ENCODE results near the gene TRIO.

The TRIO gene

GRCh38 chr5:14504332-14504727 lies 361.2 kb downstream of the TRIO start:
- H3K4me3 ChIP-seq (ENCODE audit: low read depth, low read length): no peak overlapping the region
- H3K27me3 ChIP-seq (replicated peaks): no peaks in the 10 kb centered on the region
- DNase-seq: no peak
- no peak overlapping the region for H3K27ac ChIP-seq
- H3K36me3 ChIP-seq (replicated peaks): peaks cover 84% of the 10 kb centered on the region
- TF ChIP-seq, protein P1, sequence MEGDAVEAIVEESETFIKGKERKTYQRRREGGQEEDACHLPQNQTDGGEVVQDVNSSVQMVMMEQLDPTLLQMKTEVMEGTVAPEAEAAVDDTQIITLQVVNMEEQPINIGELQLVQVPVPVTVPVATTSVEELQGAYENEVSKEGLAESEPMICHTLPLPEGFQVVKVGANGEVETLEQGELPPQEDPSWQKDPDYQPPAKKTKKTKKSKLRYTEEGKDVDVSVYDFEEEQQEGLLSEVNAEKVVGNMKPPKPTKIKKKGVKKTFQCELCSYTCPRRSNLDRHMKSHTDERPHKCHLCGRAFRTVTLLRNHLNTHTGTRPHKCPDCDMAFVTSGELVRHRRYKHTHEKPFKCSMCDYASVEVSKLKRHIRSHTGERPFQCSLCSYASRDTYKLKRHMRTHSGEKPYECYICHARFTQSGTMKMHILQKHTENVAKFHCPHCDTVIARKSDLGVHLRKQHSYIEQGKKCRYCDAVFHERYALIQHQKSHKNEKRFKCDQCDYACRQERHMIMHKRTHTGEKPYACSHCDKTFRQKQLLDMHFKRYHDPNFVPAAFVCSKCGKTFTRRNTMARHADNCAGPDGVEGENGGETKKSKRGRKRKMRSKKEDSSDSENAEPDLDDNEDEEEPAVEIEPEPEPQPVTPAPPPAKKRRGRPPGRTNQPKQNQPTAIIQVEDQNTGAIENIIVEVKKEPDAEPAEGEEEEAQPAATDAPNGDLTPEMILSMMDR (IDR thresholded peaks at IDR 0.05; ENCODE audit: low read depth, low read length, missing control alignments): no peak
- in situ Hi-C loops (cut with HindIII; ENCODE audit: low pct_ligation_motif_present, low sequenced_read_pairs): no loop called here

GRCh38 chr5:14504816-14505215 lies 361.7 kb downstream of the TRIO start:
- TF ChIP-seq, protein P1 (IDR thresholded peaks at IDR 0.05; ENCODE audit: low read depth, low read length, missing control alignments): no peak
- Histone ChIP-seq H3K27ac (no peak overlapping the region), H3K36me3 (replicated peaks) (peaks cover 79% of the 10 kb centered on the region), H3K4me3 (ENCODE audit: low read depth, low read length) (no peak overlapping the region), H3K27me3 (replicated peaks) (no peaks in the 10 kb centered on the region)
- DNase-seq: no peak
- in situ Hi-C loops (cut with HindIII; ENCODE audit: low pct_ligation_motif_present, low sequenced_read_pairs): no loop called here

DNA sequence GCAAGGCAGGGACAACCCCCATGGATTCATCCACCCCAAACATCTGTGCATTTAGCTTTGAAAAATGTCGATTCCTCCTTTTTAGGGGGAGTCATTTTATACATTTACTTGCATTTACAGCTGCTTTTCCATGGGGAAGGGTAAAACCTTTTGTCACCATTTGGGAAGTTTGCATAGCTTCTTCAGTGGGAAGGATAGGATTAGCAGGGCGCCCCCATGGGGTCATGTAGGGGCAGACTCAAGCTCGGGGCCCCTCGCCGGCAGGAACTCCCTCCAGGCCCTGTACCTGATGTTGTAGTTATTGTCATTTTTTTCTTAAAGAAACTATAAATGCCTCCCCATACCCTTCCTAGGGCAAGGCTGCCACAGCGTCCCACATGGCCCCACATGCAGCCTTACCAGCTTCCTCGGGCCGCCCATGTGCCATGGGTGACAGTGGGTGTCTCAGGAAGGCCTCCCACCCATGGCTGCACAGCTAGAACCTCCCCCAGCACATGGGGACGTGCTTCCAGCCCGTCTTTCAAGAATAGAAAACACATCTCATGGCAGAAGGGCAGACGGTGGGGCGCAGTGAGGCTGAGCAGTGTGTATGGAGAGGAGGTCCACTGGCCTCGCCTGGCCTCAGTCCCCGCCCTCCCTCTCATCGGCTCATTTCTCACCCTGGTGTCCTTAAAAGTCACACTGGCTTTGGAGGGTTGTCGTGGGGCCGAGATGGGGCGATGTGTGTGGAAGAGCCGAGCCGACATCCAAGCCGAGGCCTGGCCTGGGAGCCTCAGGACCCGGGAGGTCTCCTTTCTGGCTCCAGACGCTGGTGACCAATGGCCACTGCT lies 362.4 kb downstream of the TRIO start:
- no peak overlapping the region for H3K4me3 ChIP-seq (ENCODE audit: low read depth, low read length)
- TF ChIP-seq, protein P1 (IDR thresholded peaks at IDR 0.05; ENCODE audit: low read depth, low read length, missing control alignments): peak; percentile 32
- in situ Hi-C loops (cut with HindIII; ENCODE audit: low pct_ligation_motif_present, low sequenced_read_pairs): no loop called here
- no peak for DNase-seq
- no peak overlapping the region for H3K27ac ChIP-seq
- H3K36me3 ChIP-seq (replicated peaks): peaks cover 79% of the 10 kb centered on the region
- no peaks in the 10 kb centered on the region for H3K27me3 ChIP-seq (replicated peaks)

GRCh38 chr5:14506140-14506538 lies 363.0 kb downstream of the TRIO start:
- in situ Hi-C loops (cut with HindIII; ENCODE audit: low pct_ligation_motif_present, low sequenced_read_pairs): no loop called here
- TF ChIP-seq, protein P1 (IDR thresholded peaks at IDR 0.05; ENCODE audit: low read depth, low read length, missing control alignments): no peak
- no peak for DNase-seq
- H3K27ac ChIP-seq: no peak overlapping the region
- no peak overlapping the region for H3K4me3 ChIP-seq (ENCODE audit: low read depth, low read length)
- peaks cover 80% of the 10 kb centered on the region for H3K36me3 ChIP-seq (replicated peaks)
- H3K27me3 ChIP-seq (replicated peaks): no peaks in the 10 kb centered on the region

DNA sequence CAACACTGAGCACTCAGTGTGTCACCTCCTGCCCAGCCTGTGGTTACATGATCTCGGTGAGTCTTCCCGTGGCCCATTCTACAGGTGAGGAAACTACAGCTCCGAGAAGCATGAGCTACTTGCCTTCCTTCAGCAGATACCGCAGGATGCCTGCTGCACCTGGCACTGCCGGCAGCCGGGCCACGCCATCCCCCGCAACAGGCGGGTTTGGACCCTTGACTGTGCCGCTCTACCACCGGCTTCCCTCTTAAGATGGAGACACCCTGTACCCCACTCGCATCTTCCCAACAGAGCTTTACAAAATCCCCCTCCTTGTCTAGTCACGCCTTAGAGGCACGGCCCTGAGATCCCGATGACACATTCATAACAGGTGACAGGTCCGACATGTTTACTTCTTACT lies 363.5 kb downstream of the TRIO start:
- no peak overlapping the region for H3K27ac ChIP-seq
- peaks cover 75% of the 10 kb centered on the region for H3K36me3 ChIP-seq (replicated peaks)
- H3K4me3 ChIP-seq (ENCODE audit: low read depth, low read length): no peak overlapping the region
- no peak for DNase-seq
- H3K27me3 ChIP-seq (replicated peaks): no peaks in the 10 kb centered on the region
- TF ChIP-seq, protein P1 (IDR thresholded peaks at IDR 0.05; ENCODE audit: low read depth, low read length, missing control alignments): no peak
- in situ Hi-C loops (cut with HindIII; ENCODE audit: low pct_ligation_motif_present, low sequenced_read_pairs): no loop called here
